K562 (cell line): ENCODE data around the gene B3GLCT. TPM values are rescaled to one million over a fixed set of nuclear protein-coding genes. Genes with fewer than 3 reads are reported as not detected.

ENCODE experiments used
- ATAC-seq: fragments of 200-7000 bp; cut with Tn5 transposase; 3 replicates; pipeline ENCODE4 v1.9.1; 2020; ENCODE audit warnings: moderate library complexity
- BruUV-seq: library from RNA; stranded (reverse); fragments of 400-500 nt; replicated peaks from 2 replicates; lab custom pipeline; 2021; lab: Mats Ljungman, UMichigan
- CTCF ChIA-PET: fragments of 300-600 bp; formaldehyde crosslinking; extraction: SDS; loops from one replicate; lab custom pipeline; 2021; ENCODE audit warnings: low intra/inter-chr PET ratio; lab: Yijun Ruan, JAX
- POLR2A ChIA-PET: fragments of 300-600, 350-650 bp; sonication (Branson Sonifier 250); formaldehyde crosslinking; extraction: SDS; loops from one replicate; lab custom pipeline; 2021; ENCODE audit warnings: antibody characterized with exemption, inconsistent platforms; lab: Yijun Ruan, JAX
- DNase-seq, 4 experiments: peaks; one replicate each; pipeline versions ENCODE4 v3.0.0 to v3.0.0-alpha.2; 2011 to 2018; ENCODE audit warnings: low spot score in 3 of 4, mixed read lengths in 3 of 4; ENCODE audit errors: extremely low read depth in 1 of 4
- FAIRE-seq: peaks from 2 replicates; lab custom pipeline; 2011; peaks lifted over from hg19 to GRCh38; lab: Jason Lieb, UNC
- H2AFZ ChIP-seq: 2 replicates; pipeline ENCODE4 v1.6.0; 2011; ENCODE audit warnings: low read depth, low read length, control low read depth, inconsistent platforms
- H3K27ac ChIP-seq: fragments of 200-600 bp; 3 replicates; pipeline ENCODE4 v1.8.0; 2011; ENCODE audit warnings: low read depth, mild to moderate bottlenecking, control low read depth, inconsistent platforms, low read length, moderate library complexity, mixed read lengths; ENCODE audit errors: extremely low read depth
- H3K27me3 ChIP-seq, 2 experiments: fragments of 300-600 bp in 1 of 2; 2 replicates in 1 of 2; 3 replicates in 1 of 2; pipeline versions ENCODE4 v1.6.0 to v1.8.0; 2011; ENCODE audit warnings: inconsistent platforms in 2 of 2, low read length in 2 of 2, mild to moderate bottlenecking in 1 of 2, mixed read lengths in 1 of 2, moderate library complexity in 1 of 2; ENCODE audit not compliant: control insufficient read depth in 2 of 2, insufficient read depth in 2 of 2
- H3K36me3 ChIP-seq: fragments of 300-600 bp; 3 replicates; pipeline ENCODE4 v1.8.0; 2011; ENCODE audit warnings: mild to moderate bottlenecking, low read length, inconsistent platforms; ENCODE audit not compliant: control insufficient read depth, insufficient read depth
- H3K4me1 ChIP-seq, 2 experiments: fragments of 200-600 bp in 1 of 2; replicated peaks in 1 of 2; 2 replicates in 1 of 2; 3 replicates in 1 of 2; pipeline versions ENCODE4 v1.5.1 to v1.8.0; 2011; ENCODE audit warnings: inconsistent platforms in 2 of 2, low read length in 2 of 2, mild to moderate bottlenecking in 1 of 2, mixed read lengths in 1 of 2, moderate library complexity in 1 of 2; ENCODE audit not compliant: control insufficient read depth in 2 of 2, insufficient read depth in 2 of 2
- H3K4me2 ChIP-seq: 2 replicates; pipeline ENCODE4 v1.6.1; 2011; ENCODE audit warnings: low read length, control low read depth, inconsistent platforms, mixed read lengths; ENCODE audit not compliant: insufficient read depth
- H3K4me3 ChIP-seq: fragments of 200-600 bp; sonication (generic), shearing (Covaris generic); 2 replicates; pipeline ENCODE4 v1.5.1; 2016; ENCODE audit warnings: control low read depth, inconsistent platforms
- H3K79me2 ChIP-seq: fragments of 200-600 bp; 3 replicates; pipeline ENCODE4 v1.8.0; 2011; ENCODE audit warnings: low read length, inconsistent platforms; ENCODE audit not compliant: control insufficient read depth, insufficient read depth
- H3K9ac ChIP-seq, 2 experiments: 2 replicates each; pipeline versions ENCODE4 v1.6.0 to v1.6.1; 2011; ENCODE audit warnings: low read depth in 2 of 2, low read length in 2 of 2, control low read depth in 1 of 2, inconsistent platforms in 1 of 2, mild to moderate bottlenecking in 1 of 2, mixed read lengths in 1 of 2; ENCODE audit not compliant: insufficient read depth in 1 of 2
- H3K9me1 ChIP-seq: one replicate; pipeline ENCODE4 v1.6.0; 2011; ENCODE audit warnings: inconsistent platforms, mild to moderate bottlenecking, low read length, moderate library complexity; ENCODE audit not compliant: control insufficient read depth, insufficient read depth
- H3K9me3 ChIP-seq: replicated peaks from 2 replicates; pipeline ENCODE4 v1.5.1; 2011; ENCODE audit warnings: low read depth, low read length, inconsistent platforms; ENCODE audit not compliant: control insufficient read depth, insufficient read depth
- H4K20me1 ChIP-seq: replicated peaks from 2 replicates; pipeline ENCODE4 v1.6.1; 2011; ENCODE audit warnings: low read length, inconsistent platforms, mixed read lengths; ENCODE audit not compliant: control insufficient read depth, insufficient read depth
- HES1 ChIP-seq: fragments of 450-650 bp; IDR thresholded peaks from 2 replicates; pipeline ENCODE4 v1.6.1; 2016; ENCODE audit warnings: low read depth, mild to moderate bottlenecking, moderate library complexity
- MAZ ChIP-seq, 2 experiments: fragments of 450-650 bp in 1 of 2; sonication (generic) in 1 of 2; formaldehyde crosslinking; IDR thresholded peaks in 1 of 2; conservative IDR thresholded peaks in 1 of 2; 2 replicates each; pipeline versions ENCODE4 v1.4.0 to v1.5.0; 2020; ENCODE audit warnings: mild to moderate bottlenecking in 1 of 2, missing genetic modification reagents in 1 of 2
- NFIC ChIP-seq: fragments of 450-650 bp; IDR thresholded peaks from 2 replicates; pipeline ENCODE4 v1.6.1; 2017; ENCODE audit warnings: mild to moderate bottlenecking, inconsistent platforms
- RFX1 ChIP-seq: fragments of 450-650 bp; IDR thresholded peaks from 2 replicates; pipeline ENCODE4 v1.6.1; 2016; ENCODE audit warnings: mild to moderate bottlenecking, moderate library complexity
- THRAP3 ChIP-seq: fragments of 450-650 bp; IDR thresholded peaks from 2 replicates; pipeline ENCODE4 v1.6.1; 2016; ENCODE audit warnings: mild to moderate bottlenecking, inconsistent platforms, borderline replicate concordance
- ZNF232 ChIP-seq: sonication (generic); formaldehyde crosslinking; IDR thresholded peaks from 2 replicates; pipeline ENCODE4 v1.8.0; 2022; ENCODE audit warnings: mild to moderate bottlenecking, missing genetic modification reagents
- ZNF707 ChIP-seq: fragments of 250-450 bp; sonication (Bioruptor Pico); conservative IDR thresholded peaks from 2 replicates; pipeline ENCODE4 v1.8.0; 2022; ENCODE audit warnings: inconsistent platforms, mild to moderate bottlenecking, moderate library complexity
- WGBS: fragments of 100-300 bp; shearing (Covaris generic); methylation state at CpG from one replicate; pipeline ENCODE4 v1.1.6; 2016; ENCODE audit warnings: low coverage, mixed read lengths; ENCODE audit not compliant: insufficient coverage; ENCODE audit errors: missing lambda C conversion rate; 5-methylcytosine and 5-hydroxymethylcytosine counted together
- in situ Hi-C: fragments of 300-500 bp; cut with MboI; formaldehyde crosslinking; loops from 4 replicates; pipeline ENCODE4 v1.15.0; 2018; ENCODE audit warnings: inconsistent platforms, mixed read lengths
- intact Hi-C: fragments of 100-400 bp; cut with micrococcal nuclease; formaldehyde crosslinking; loops from 2 replicates; pipeline ENCODE4 v1.14.2; 2022
- polyA plus RNA-seq, 8 experiments: library from polyadenylated mRNA; depleted of rRNA in 4 of 8; stranded (reverse) in 5 of 8; unstranded in 3 of 8; fragments of >200 nt; fragmentation: Nextera tagmentation in 2 of 8; fragmentation: Illumina TruSeq in 1 of 8; extraction: Ambion mirVana in 2 of 8; extraction: Trizol in 1 of 8; gene quantifications; 2 replicates each; pipeline versions ENCODE4 v1.2.1 to v1.2.3, GENCODE V29; 2011 to 2014; ENCODE audit warnings: inconsistent platforms in 1 of 8, missing spikeins in 1 of 8
- total RNA-seq, 7 experiments: library from RNA; depleted of rRNA in 6 of 7; stranded (reverse); fragments of >200 nt in 6 of 7; fragmentation: Illumina TruSeq in 2 of 7; extraction: Trizol in 2 of 7; gene quantifications; 2 replicates each; pipeline versions ENCODE4 v1.2.1 to v1.2.3, GENCODE V29; 2011 to 2021; ENCODE audit warnings: low replicate concordance in 1 of 7

Gene B3GLCT
- total and polyA plus RNA-seq, 9 of the 15 experiments (the other 6 are each of a cell fraction or from before 2014, with no cell fraction given): 1.1 to 5.1 (median 2.9) TPM

DNA sequence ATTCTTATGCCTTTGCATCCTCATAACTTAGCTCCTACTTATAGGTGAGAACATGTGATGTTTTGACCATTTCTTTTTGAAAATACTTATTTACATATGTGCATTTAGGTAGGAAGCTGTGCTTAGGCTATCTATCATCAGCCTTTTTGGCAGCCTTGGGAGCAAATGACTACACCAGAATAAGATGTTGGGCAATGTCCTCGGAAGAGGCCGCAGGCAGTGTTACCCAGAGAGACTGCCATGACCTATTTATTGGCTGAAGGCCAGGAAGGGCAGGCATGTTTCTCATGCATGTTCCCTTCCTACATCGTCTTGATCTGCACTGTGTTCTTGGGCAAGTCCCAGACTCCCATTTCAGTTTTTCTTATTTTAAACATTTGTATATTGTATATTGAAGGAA, 122.3 kb downstream of the B3GLCT start:
- FAIRE-seq: no peak
- POLR2A ChIA-PET: no interaction called here
- intact Hi-C loops: no loop called here

More for the DNA sequence above, 122.3 kb downstream of the B3GLCT start:
- no peak for DNase-seq
- H3K4me2 ChIP-seq: no peak overlapping the region
- H3K27ac ChIP-seq: no peak overlapping the region
- WGBS: 10% methylated on average over 3 of the region's 3 CpGs
- no peaks in the 10 kb centered on the region for H3K4me1 ChIP-seq
- BruUV-seq: no TSS peak
- no peaks in the 10 kb centered on the region for H3K9me3 ChIP-seq
- TF ChIP-seq THRAP3 (no peak), MAZ (CRISPR knock-in tag; conservative IDR thresholded peaks at IDR 0.05 in 1 of 2, IDR thresholded peaks at IDR 0.05 in 1 of 2) (no peak), ZNF707 (CRISPR knock-in tag) (no peak), ZNF232 (no peak), NFIC (peak; percentile 47; the same call in 1 of the 2 replicates), RFX1 (no peak), HES1 (no peak)
- H2AFZ ChIP-seq: no peak overlapping the region
- CTCF ChIA-PET: no interaction called here
- H3K27me3 ChIP-seq: no peaks in the 10 kb centered on the region
- H3K79me2 ChIP-seq: no peaks in the 10 kb centered on the region
- H3K36me3 ChIP-seq: no peaks in the 10 kb centered on the region
- H3K4me3 ChIP-seq: no peak overlapping the region
- H3K9ac ChIP-seq: no peak overlapping the region
- in situ Hi-C loops: no loop called here
- H4K20me1 ChIP-seq: no peaks in the 10 kb centered on the region
- no peak for ATAC-seq
- H3K9me1 ChIP-seq: no peaks in the 10 kb centered on the region
